ENCODE results near the gene MPL. TPM values are rescaled to one million over a fixed set of nuclear protein-coding genes. Genes with fewer than 3 reads are reported as not detected.

The MPL gene
- polyA plus RNA-seq, 3 donors: 0.50 to 0.87 (median 0.55) TPM

GRCh38 chr1:43351421-43352350 lies 14.1 kb downstream of the MPL start:
- no peak for DNase-seq (ENCODE audit: low read depth in 3 of 3, low spot score in 2 of 3)

DNA sequence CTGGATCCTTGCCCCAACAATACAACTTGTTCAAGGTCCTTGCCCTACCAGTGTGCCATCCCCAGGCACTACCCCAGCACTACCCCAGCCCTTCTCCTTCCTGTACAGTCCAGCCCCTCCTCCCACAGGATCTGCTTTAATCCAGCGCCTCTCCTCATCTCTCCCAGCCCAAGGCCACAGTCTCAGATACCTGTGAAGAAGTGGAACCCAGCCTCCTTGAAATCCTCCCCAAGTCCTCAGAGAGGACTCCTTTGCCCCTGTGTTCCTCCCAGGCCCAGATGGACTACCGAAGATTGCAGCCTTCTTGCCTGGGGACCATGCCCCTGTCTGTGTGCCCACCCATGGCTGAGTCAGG lies 14.7 kb downstream of the MPL start:
- no peak for DNase-seq (ENCODE audit: low read depth in 3 of 3, low spot score in 2 of 3)

DNA sequence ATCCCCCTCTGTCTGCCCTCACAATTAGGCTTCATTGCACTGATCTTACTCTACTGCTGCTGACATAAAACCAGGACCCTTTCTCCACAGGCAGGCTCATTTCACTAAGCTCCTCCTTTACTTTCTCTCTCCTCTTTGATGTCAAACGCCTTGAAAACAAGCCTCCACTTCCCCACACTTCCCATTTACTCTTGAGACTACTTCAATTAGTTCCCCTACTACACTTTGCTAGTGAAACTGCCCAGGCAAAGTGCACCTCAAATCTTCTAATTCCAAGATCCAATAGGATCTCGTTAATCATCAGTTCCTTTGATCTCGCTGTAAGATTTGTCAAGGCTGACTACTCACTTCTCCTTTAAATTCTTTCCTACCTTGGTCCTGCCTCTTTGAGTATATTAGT lies 15.3 kb downstream of the MPL start:
- DNase-seq (ENCODE audit: low read depth in 3 of 3, low spot score in 2 of 3): no peak

- DNase-seq (ENCODE audit: low read depth in 3 of 3, low spot score in 2 of 3): no peak
Measured at GRCh38 chr1:43354471-43354870, 16.9 kb downstream of the MPL start.

- no peak for DNase-seq (ENCODE audit: low read depth in 3 of 3, low spot score in 2 of 3)
Measured at GRCh38 chr1:43354936-43355335, 17.3 kb downstream of the MPL start.

GRCh38 chr1:43357251-43357650 lies 19.6 kb downstream of the MPL start:
- DNase-seq (ENCODE audit: low read depth in 3 of 3, low spot score in 2 of 3): no peak

GRCh38 chr1:43358121-43358745 lies 20.6 kb downstream of the MPL start:
- DNase-seq (ENCODE audit: low read depth in 3 of 3, low spot score in 2 of 3): no peak

DNA sequence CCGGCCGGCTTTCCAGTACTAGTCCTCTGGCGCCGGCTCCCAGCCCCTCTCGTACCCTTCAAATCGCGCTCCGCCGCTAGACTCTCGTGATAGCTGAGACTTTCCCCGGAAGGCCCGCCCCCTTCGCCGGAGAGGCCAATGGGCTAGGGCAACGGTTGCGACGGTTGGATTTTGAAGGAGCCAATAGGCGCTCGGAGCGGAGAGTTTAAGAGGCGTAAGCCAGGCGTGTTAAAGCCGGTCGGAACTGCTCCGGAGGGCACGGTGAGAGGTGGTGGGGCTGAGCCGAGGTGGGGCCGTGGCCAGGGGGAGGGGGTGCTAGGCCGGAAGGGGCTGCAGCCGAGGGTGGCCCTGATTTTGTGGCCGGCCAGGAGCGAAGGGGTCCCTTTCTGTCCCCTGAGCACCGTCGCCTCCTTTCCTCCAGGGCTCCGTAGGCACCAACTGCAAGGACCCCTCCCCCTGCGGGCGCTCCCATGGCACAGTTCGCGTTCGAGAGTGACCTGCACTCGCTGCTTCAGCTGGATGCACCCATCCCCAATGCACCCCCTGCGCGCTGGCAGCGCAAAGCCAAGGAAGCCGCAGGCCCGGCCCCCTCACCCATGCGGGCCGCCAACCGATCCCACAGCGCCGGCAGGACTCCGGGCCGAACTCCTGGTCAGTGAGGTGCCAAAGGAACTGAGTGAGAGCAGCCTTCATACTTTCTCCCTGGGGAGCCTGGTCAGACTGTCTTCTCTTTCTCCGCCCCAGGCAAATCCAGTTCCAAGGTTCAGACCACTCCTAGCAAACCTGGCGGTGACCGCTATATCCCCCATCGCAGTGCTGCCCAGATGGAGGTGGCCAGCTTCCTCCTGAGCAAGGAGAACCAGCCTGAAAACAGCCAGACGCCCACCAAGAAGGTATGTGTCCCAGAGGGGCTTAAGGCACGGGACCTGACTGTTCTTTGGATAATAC lies 21.4 kb downstream of the MPL start, which contains the start of gene CDC20:
Gene CDC20 (plus strand): TSS at position 236 of the 948 bp plus-strand sequence. CDS start 235 bp downstream, at position 471.
- peak; percentile 87 to 98 (median 90) for DNase-seq (ENCODE audit: low read depth in 3 of 3, low spot score in 2 of 3)

- DNase-seq (ENCODE audit: low read depth in 3 of 3, low spot score in 2 of 3): no peak
Measured at GRCh38 chr1:43359696-43360095, 22.1 kb downstream of the MPL start.

DNA sequence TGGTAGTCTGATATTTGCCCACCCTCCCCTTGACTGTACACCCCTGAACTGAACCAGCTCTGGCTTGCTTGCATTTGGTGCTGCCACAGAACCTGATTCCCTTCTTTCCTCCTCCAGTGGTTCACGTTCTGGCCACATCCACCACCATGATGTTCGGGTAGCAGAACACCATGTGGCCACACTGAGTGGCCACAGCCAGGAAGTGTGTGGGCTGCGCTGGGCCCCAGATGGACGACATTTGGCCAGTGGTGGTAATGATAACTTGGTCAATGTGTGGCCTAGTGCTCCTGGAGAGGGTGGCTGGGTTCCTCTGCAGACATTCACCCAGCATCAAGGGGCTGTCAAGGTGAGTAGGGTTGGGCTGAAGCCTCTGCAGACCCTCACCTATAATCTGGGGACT lies 23.0 kb downstream of the MPL start:
- DNase-seq (ENCODE audit: low read depth in 3 of 3, low spot score in 2 of 3): no peak

DNA sequence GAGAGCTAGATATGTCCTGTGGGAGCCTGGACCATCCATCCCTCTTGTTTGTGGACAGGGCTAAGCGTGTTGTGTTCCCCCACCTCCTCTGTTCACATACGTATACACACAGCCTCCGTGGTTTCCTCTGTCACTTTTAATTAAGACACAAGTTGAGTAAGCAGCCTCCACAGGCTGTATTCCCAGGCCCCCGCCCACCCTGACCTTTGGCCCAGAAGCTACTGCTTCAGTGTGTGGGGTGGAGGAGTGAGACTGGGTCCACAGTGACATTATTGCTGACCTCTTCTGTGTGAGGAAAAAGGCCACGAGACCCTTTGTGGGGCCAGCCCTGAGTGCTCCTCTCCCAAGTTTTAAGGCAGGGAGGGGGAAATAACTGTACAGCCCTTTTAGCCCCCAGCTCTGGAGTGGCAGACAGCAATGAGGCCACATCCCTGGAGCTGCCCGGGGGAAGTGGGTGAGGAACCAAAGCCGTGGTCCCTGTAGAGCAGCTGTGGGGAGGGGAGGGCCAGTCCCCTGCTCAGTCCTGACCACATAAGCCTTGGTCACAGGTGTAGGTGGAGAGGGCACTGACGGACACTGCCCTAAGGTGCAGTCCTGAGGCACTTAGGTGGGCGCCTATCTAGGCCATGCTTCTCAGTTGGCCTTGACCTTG lies 25.8 kb downstream of the MPL start:
- DNase-seq (ENCODE audit: low read depth in 3 of 3, low spot score in 2 of 3): no peak

GRCh38 chr1:43363935-43364525 lies 26.4 kb downstream of the MPL start:
- no peak for DNase-seq (ENCODE audit: low read depth in 3 of 3, low spot score in 2 of 3)

DNA sequence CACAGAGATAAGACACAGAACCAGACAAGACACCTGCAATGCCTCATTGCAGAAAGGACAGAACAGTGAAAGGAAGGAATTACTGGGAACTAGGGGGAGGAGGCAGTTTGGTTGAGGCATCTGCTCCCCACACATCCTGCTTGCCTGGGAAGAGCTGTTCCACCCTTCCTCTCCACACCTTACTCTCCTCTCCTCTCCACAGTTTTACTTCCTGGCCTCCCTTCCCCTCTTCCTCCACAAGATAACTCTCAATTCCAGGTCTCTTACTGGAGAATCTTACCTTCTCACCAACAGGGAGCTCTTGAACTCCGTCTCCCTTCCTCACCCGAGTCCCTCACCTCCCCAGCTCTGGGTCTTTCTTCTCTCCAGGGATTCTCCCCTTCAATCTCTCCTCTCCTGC lies 28.1 kb downstream of the MPL start:
- no peak for DNase-seq (ENCODE audit: low read depth in 3 of 3, low spot score in 2 of 3)

- no peak for DNase-seq (ENCODE audit: low read depth in 3 of 3, low spot score in 2 of 3)
Measured at GRCh38 chr1:43366179-43366578, 28.6 kb downstream of the MPL start.

DNA sequence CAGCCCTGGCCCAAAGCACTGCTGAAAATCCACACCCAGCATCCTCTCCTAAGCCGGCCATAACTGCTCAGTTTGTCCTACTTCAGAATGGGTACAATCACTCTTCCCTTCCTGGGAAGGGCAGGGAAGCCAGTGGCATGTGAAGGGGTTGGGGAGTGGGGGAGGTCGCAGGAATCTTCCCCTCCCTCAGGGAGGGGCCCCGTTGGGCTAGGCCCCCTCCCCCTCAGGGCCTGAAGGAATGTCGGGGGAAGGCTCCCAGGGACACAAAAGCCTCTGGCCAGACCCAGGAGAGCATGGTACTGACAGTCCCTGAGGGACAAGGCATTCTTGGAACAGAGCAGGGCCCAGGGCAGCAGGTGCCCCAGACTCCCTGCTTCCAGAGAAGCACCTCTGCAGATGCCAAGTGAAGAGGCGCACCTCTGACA lies 29.0 kb downstream of the MPL start:
- no peak for DNase-seq (ENCODE audit: low read depth in 3 of 3, low spot score in 2 of 3)

GRCh38 chr1:43367026-43367903 lies 29.6 kb downstream of the MPL start:
- DNase-seq (ENCODE audit: low read depth in 3 of 3, low spot score in 2 of 3): no peak

- DNase-seq (ENCODE audit: low read depth in 3 of 3, low spot score in 2 of 3): no peak
Measured at GRCh38 chr1:43367904-43368645, 30.5 kb downstream of the MPL start, which contains the start of gene ELOVL1. TSS of gene ELOVL1 (minus strand) at chr1:43368011. CDS start at chr1:43365609, 2,402 bp downstream.

GRCh38 chr1:43368646-43369020 lies 31.0 kb downstream of the MPL start:
- DNase-seq (ENCODE audit: low read depth in 3 of 3, low spot score in 2 of 3): no peak
